Endothelial cell of umbilical vein (primary cell): ENCODE measurements around the gene TSPAN14. TPM values are rescaled to one million over a fixed set of nuclear protein-coding genes. Genes with fewer than 3 reads are reported as not detected.

Experiments used
- BruUV-seq: library from RNA; stranded (reverse); fragments of 400-500 nt; replicated peaks from 2 replicates; lab custom pipeline; 2021; lab: Mats Ljungman, UMichigan
- CTCF ChIA-PET: fragments of 300-600, 350-600 bp; sonication (Branson Sonifier 250); formaldehyde crosslinking; loops from one replicate; lab custom pipeline; 2021; ENCODE audit warnings: antibody characterized with exemption, inconsistent platforms; lab: Charles Lee
- POLR2A ChIA-PET: fragments of 300-600, 350-600 bp; sonication (Branson Sonifier 250); formaldehyde crosslinking; loops from one replicate; lab custom pipeline; 2021; ENCODE audit warnings: antibody characterized with exemption, inconsistent platforms; lab: Charles Lee
- DNase-seq: peaks from one replicate; pipeline ENCODE4 v3.0.0-alpha.2; 2011; ENCODE audit warnings: low read depth, low spot score
- FAIRE-seq: peaks from 2 replicates; lab custom pipeline; 2011; peaks lifted over from hg19 to GRCh38; lab: Jason Lieb, UNC
- H2AFZ ChIP-seq: 2 replicates; pipeline ENCODE4 v1.6.0; 2012; ENCODE audit warnings: low read depth, low read length, control low read depth, inconsistent platforms
- H3K27ac ChIP-seq: 2 replicates; pipeline ENCODE4 v1.5.1; 2011; ENCODE audit warnings: low read depth, mild to moderate bottlenecking, control low read depth, low read length, moderate library complexity; ENCODE audit not compliant: insufficient read depth
- H3K27me3 ChIP-seq, 2 experiments: 2 replicates each; pipeline versions ENCODE4 v1.6.0 to v1.6.1; 2011; ENCODE audit warnings: low read length in 2 of 2, mixed read lengths in 1 of 2; ENCODE audit not compliant: control insufficient read depth in 2 of 2, insufficient read depth in 2 of 2
- H3K36me3 ChIP-seq, 2 experiments: 2 replicates in 1 of 2; 3 replicates in 1 of 2; pipeline ENCODE4 v1.5.1; 2011; ENCODE audit warnings: low read length in 2 of 2, mild to moderate bottlenecking in 1 of 2, moderate library complexity in 1 of 2; ENCODE audit not compliant: control insufficient read depth in 2 of 2, insufficient read depth in 2 of 2; ENCODE audit errors: extremely low read depth in 1 of 2
- H3K4me1 ChIP-seq: 3 replicates; pipeline ENCODE4 v1.5.1; 2011; ENCODE audit warnings: mild to moderate bottlenecking, low read length; ENCODE audit not compliant: control insufficient read depth, insufficient read depth; ENCODE audit errors: extremely low read depth
- H3K4me2 ChIP-seq: 2 replicates; pipeline ENCODE4 v1.6.1; 2011; ENCODE audit warnings: low read length, control low read depth, mixed read lengths; ENCODE audit not compliant: insufficient read depth
- H3K4me3 ChIP-seq, 3 experiments: fragments of 200-600 bp in 1 of 3; sonication (generic), shearing (Covaris generic) in 1 of 3; replicated peaks in 1 of 3; 2 replicates each; pipeline ENCODE4 v1.5.1; 2011 to 2016; ENCODE audit warnings: control low read depth in 3 of 3, low read length in 3 of 3, mild to moderate bottlenecking in 2 of 3, inconsistent platforms in 1 of 3, low read depth in 1 of 3, moderate library complexity in 1 of 3; ENCODE audit not compliant: insufficient read depth in 1 of 3
- H3K79me2 ChIP-seq: 2 replicates; pipeline ENCODE4 v1.6.0; 2012; ENCODE audit warnings: low read length, inconsistent platforms; ENCODE audit not compliant: control insufficient read depth, insufficient read depth
- H3K9ac ChIP-seq: replicated peaks from 2 replicates; pipeline ENCODE3; 2011; ENCODE audit warnings: low read length, control low read depth; ENCODE audit not compliant: insufficient read depth; ENCODE audit errors: extremely low read depth
- H3K9me1 ChIP-seq: replicated peaks from 3 replicates; pipeline ENCODE4 v1.6.0; 2011; ENCODE audit warnings: mild to moderate bottlenecking, low read length; ENCODE audit not compliant: control insufficient read depth, insufficient read depth; ENCODE audit errors: extremely low read depth
- H3K9me3 ChIP-seq: replicated peaks from 2 replicates; pipeline ENCODE4 v1.5.1; 2012; ENCODE audit warnings: low read length, inconsistent platforms; ENCODE audit not compliant: control insufficient read depth, insufficient read depth
- H4K20me1 ChIP-seq: replicated peaks from 2 replicates; pipeline ENCODE3; 2011; ENCODE audit warnings: mild to moderate bottlenecking, low read length; ENCODE audit not compliant: control insufficient read depth, insufficient read depth; ENCODE audit errors: extremely low read depth
- EZH2 ChIP-seq: IDR thresholded peaks from 2 replicates; pipeline ENCODE4 v1.6.1; 2012; ENCODE audit warnings: borderline replicate concordance, low read depth, mild to moderate bottlenecking, moderate library complexity, low read length, inconsistent platforms; ENCODE audit not compliant: severe bottlenecking
- FOS ChIP-seq: IDR thresholded peaks from 2 replicates; pipeline ENCODE4 v1.6.1; 2011; ENCODE audit warnings: mild to moderate bottlenecking, low read length, moderate library complexity, borderline replicate concordance; ENCODE audit not compliant: insufficient read depth
- GATA2 ChIP-seq: IDR thresholded peaks from 2 replicates; pipeline ENCODE4 v1.7.0; 2011; ENCODE audit warnings: low read depth, mild to moderate bottlenecking, moderate library complexity, mixed read lengths, low read length; ENCODE audit not compliant: insufficient read length, insufficient read depth
- JUN ChIP-seq: IDR thresholded peaks from 2 replicates; pipeline ENCODE4 v1.6.1; 2011; ENCODE audit warnings: borderline replicate concordance, low read depth; ENCODE audit not compliant: insufficient read length, insufficient read depth
- MYC ChIP-seq: IDR thresholded peaks from one replicate; pipeline ENCODE4 v1.6.1; 2011; ENCODE audit warnings: mild to moderate bottlenecking, low read depth, low read length
- POLR2A ChIP-seq: IDR thresholded peaks from 2 replicates; pipeline ENCODE4 v1.6.1; 2012; ENCODE audit warnings: low read depth, mild to moderate bottlenecking, control low read depth, low read length
- POLR2AphosphoS5 ChIP-seq: IDR thresholded peaks from 2 replicates; pipeline ENCODE4 v1.6.1; 2012; ENCODE audit warnings: low read depth, mild to moderate bottlenecking, control low read depth, low read length, moderate library complexity; ENCODE audit not compliant: insufficient read depth
- dilution Hi-C: fragments of 300-500 bp; cut with MboI; formaldehyde crosslinking; loops from one replicate; pipeline ENCODE4 v1.15.0; 2019; ENCODE audit warnings: low sequenced_read_pairs; ENCODE audit not compliant: extremely low pct_ligation_motif_present
- intact Hi-C: fragments of 100-400 bp; cut with micrococcal nuclease; formaldehyde crosslinking; loops from one replicate; pipeline ENCODE4 v1.10.0; 2022
- polyA plus RNA-seq, 4 experiments: library from polyadenylated mRNA; depleted of rRNA in 3 of 4; stranded (reverse) in 3 of 4; unstranded in 1 of 4; fragments of >200 nt; gene quantifications; 2 replicates each; pipeline versions ENCODE4 v1.2.1 to v1.2.3, GENCODE V29; 2011 to 2012; ENCODE audit warnings: missing spikeins in 1 of 4
- total RNA-seq: library from RNA; stranded (reverse); gene quantifications from 2 replicates; pipeline ENCODE4 v1.2.3, GENCODE V29; 2021
- TF ChIP-seq, protein P1 (sequence below): IDR thresholded peaks from 2 replicates; pipeline ENCODE4 v1.6.1; 2011; ENCODE audit not compliant: insufficient read depth, insufficient read length
- TF ChIP-seq, protein P2 (sequence below), 2 donors: IDR thresholded peaks; 1 replicate in 1 of 2; 2 replicates in 1 of 2; pipeline ENCODE4 v1.5.1; 2011; ENCODE audit warnings: low read length in 2 of 2, mild to moderate bottlenecking in 2 of 2, moderate library complexity in 2 of 2, control low read depth in 1 of 2, inconsistent platforms in 1 of 2, low read depth in 1 of 2; ENCODE audit not compliant: insufficient read depth in 1 of 2; ENCODE audit errors: extremely low read depth in 1 of 2

TSPAN14 gene
- total and polyA plus RNA-seq, 2 donors (not counting 3 experiments of a cell fraction or from before 2014, with no cell fraction given), result 210 to 242 TPM

DNA sequence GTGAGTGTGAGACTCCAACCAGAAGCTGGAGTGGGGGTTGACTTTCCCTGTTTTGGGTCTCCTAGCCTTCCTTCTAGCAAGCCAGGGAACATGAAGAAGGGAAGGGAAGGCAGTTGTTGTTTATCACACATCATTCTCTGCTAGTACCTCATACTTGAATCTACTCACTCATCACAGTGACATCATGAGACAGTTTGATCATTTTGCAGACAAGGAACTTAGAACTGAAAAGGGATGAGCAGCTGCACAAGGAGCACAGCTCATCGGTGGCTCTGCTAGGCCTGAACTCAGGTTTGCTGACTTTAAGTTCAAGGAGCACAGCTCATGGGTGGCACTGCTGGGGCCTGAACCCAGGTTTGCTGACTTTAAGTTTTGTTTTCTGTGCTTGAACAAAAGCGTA is 26.6 kb upstream of the TSPAN14 start:
- Histone ChIP-seq H3K4me1 (no peaks in the 10 kb centered on the region), H3K79me2 (peaks cover 21% of the 10 kb centered on the region), H2AFZ (no peak overlapping the region), H3K9me3 (no peaks in the 10 kb centered on the region), H3K27me3 (no peaks in the 10 kb centered on the region), H3K4me3 (no peak overlapping the region), H3K27ac (no peak overlapping the region), H3K4me2 (no peak overlapping the region), H3K36me3 (peaks cover 38 to 63% of the 10 kb centered on the region in 2 experiments), H3K9me1 (no peaks in the 10 kb centered on the region), H4K20me1 (no peaks in the 10 kb centered on the region), H3K9ac (no peak overlapping the region)
- no peak for TF ChIP-seq EZH2
- TF ChIP-seq, protein P1, sequence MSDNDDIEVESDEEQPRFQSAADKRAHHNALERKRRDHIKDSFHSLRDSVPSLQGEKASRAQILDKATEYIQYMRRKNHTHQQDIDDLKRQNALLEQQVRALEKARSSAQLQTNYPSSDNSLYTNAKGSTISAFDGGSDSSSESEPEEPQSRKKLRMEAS, result no peak
- TF ChIP-seq POLR2AphosphoS5, result no peak
- no peak for TF ChIP-seq GATA2
- no peak for TF ChIP-seq MYC
- no peak for TF ChIP-seq FOS
- no peak for TF ChIP-seq POLR2A
- TF ChIP-seq, protein P2, sequence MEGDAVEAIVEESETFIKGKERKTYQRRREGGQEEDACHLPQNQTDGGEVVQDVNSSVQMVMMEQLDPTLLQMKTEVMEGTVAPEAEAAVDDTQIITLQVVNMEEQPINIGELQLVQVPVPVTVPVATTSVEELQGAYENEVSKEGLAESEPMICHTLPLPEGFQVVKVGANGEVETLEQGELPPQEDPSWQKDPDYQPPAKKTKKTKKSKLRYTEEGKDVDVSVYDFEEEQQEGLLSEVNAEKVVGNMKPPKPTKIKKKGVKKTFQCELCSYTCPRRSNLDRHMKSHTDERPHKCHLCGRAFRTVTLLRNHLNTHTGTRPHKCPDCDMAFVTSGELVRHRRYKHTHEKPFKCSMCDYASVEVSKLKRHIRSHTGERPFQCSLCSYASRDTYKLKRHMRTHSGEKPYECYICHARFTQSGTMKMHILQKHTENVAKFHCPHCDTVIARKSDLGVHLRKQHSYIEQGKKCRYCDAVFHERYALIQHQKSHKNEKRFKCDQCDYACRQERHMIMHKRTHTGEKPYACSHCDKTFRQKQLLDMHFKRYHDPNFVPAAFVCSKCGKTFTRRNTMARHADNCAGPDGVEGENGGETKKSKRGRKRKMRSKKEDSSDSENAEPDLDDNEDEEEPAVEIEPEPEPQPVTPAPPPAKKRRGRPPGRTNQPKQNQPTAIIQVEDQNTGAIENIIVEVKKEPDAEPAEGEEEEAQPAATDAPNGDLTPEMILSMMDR (IDR thresholded peaks at IDR 0.05; ENCODE audit: extremely low read depth in 1 of 2, insufficient read depth in 1 of 2, low read depth in 1 of 2, low read length in 2 of 2), result no peak
- TF ChIP-seq JUN, result no peak
- no TSS peak for BruUV-seq
- no peak for DNase-seq
- intact Hi-C loops (no loop called here), dilution Hi-C loops (no loop called here)
- FAIRE-seq, result no peak
- CTCF ChIA-PET, result interaction anchor here (1.8 kb wide), 1 partner anchor 8 kb away, joined by 5 read pairs; no protein-coding TSS in a partner anchor
- POLR2A ChIA-PET, result no interaction called here
